Aorta (tissue), 5 donors: ENCODE data around the gene S100A10. TPM values are rescaled to one million over a fixed set of nuclear protein-coding genes. Genes with fewer than 3 reads are reported as not detected.

Experiments
- ATAC-seq: fragments of 200-7000 bp; cut with Tn5 transposase; one replicate; pipeline ENCODE4 v1.9.1; 2022; ENCODE audit warnings: moderate library complexity; ENCODE audit not compliant: low FRiP score
- DNase-seq, 2 donors: peaks; one replicate each; pipeline ENCODE4 v3.0.0-alpha.2; 2020
- H3K27ac ChIP-seq, 2 donors: one replicate each; pipeline ENCODE4 v1.5.1; 2013; ENCODE audit warnings: low read length in 2 of 2, mild to moderate bottlenecking in 2 of 2, moderate library complexity in 2 of 2, control low read depth in 1 of 2, inconsistent platforms in 1 of 2, low read depth in 1 of 2
- H3K27me3 ChIP-seq, 2 donors: one replicate each; pipeline ENCODE4 v1.6.1; 2013; ENCODE audit warnings: control low read depth in 1 of 2, low read length in 1 of 2, mild to moderate bottlenecking in 1 of 2, moderate library complexity in 1 of 2; ENCODE audit not compliant: insufficient read depth in 2 of 2, control insufficient read depth in 1 of 2
- H3K36me3 ChIP-seq, 2 donors: one replicate each; pipeline ENCODE4 v1.6.1; 2013; ENCODE audit warnings: control low read depth in 1 of 2, low read length in 1 of 2, mild to moderate bottlenecking in 1 of 2; ENCODE audit not compliant: insufficient read depth in 2 of 2, control insufficient read depth in 1 of 2
- H3K4me1 ChIP-seq, 2 donors: one replicate each; pipeline ENCODE4 v1.6.1; 2013; ENCODE audit warnings: low read length in 2 of 2, control low read depth in 1 of 2, mild to moderate bottlenecking in 1 of 2, moderate library complexity in 1 of 2; ENCODE audit not compliant: insufficient read depth in 2 of 2, control insufficient read depth in 1 of 2
- H3K4me3 ChIP-seq, 2 donors: one replicate each; pipeline ENCODE4 v1.5.1; 2013; ENCODE audit warnings: low read length in 2 of 2, control low read depth in 1 of 2, mild to moderate bottlenecking in 1 of 2
- H3K9me3 ChIP-seq: one replicate; pipeline ENCODE4 v1.6.1; 2013; ENCODE audit warnings: mild to moderate bottlenecking, low read length; ENCODE audit not compliant: control insufficient read depth
- WGBS, 2 donors: extraction: QIAGEN DNeasy Blood & Tissue Kit; methylation state at CpG; one replicate each; pipeline ENCODE4 v1.1.7; 2013; 5-methylcytosine and 5-hydroxymethylcytosine counted together
- intact Hi-C, 2 donors: fragments of 100-400 bp; cut with DNase I; formaldehyde crosslinking; loops; one replicate each; pipeline versions ENCODE4 v1.14.2 to v1.15.0; 2022
- polyA plus RNA-seq, 2 donors: library from polyadenylated mRNA; stranded (reverse); fragments of 200-250 nt; gene quantifications; one replicate each; pipeline ENCODE4 v1.2.3, GENCODE V29; 2013
- total RNA-seq, 2 donors: library from RNA; stranded (reverse); fragmentation: NEBNext Ultra II Directional; extraction: Animal tissue kit (Norgen Biotek cat#: 25700); gene quantifications; one replicate each; pipeline ENCODE4 v1.2.1, GENCODE V29; 2021
- donor health status: healthy with polysubstance abuse.
- donor health status: Bipolar disorder and iron deficiency.
- donor health status: DM: no; HTN: no; CAD: no.
- donor health status: DM: no; HTN: no; CAD: no.
- donor health status: DM: yes; HTN: yes; CAD: no.

S100A10 gene
- total and polyA plus RNA-seq, 4 donors, result 188 to 417 (median 315) TPM

DNA sequence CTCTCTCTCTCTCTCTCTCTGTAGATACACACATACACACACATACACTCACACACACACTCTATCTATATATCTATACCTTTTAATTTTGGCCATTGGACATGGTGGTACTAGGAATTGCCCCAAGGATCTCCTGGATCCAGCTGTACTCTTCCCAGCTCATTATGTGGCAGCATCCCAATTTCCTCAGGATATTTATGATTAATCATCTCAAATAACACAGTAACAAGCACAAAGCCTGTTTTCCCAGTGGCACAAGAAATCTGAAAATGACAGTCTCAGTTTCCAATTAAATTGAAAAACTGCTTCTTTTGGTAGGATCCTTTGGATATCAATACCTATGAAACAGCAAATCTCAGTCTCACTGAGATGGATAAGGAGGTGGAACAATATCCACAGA lies 27.6 kb downstream of the S100A10 start:
- DNase-seq (no peak), ATAC-seq (no peak)
- no peaks in the 10 kb centered on the region for H3K4me1 ChIP-seq
- H3K27ac ChIP-seq, result no peak overlapping the region
- no peak overlapping the region for H3K4me3 ChIP-seq
- intact Hi-C loops, result loop anchor here in 1 of 2 donors (5.0 kb wide), 1 partner anchor 36 kb away; no protein-coding TSS in a partner anchor
- H3K27me3 ChIP-seq, result no peaks in the 10 kb centered on the region
- no peaks in the 10 kb centered on the region for H3K36me3 ChIP-seq
- H3K9me3 ChIP-seq, result no peaks in the 10 kb centered on the region

DNA sequence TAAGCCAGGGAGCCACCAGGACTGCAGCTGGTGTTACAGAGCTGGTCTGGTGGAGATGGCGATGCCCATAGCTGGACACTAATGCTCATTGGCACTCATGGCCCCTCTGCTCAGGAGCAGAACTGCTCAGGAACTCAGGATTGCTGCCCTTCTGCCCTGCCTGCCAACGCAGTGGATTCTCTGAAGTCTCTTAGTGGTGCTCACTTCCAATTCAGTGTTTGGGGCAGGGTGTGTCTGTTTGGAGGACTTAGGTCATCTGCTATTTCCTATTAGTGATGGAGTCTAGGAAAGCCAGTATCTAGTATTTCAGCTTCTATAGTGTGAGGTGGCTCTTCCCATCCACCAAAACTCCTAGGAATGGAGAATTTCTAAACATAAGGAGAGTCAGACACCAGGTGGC lies 29.1 kb downstream of the S100A10 start:
- no peaks in the 10 kb centered on the region for H3K9me3 ChIP-seq
- no peaks in the 10 kb centered on the region for H3K36me3 ChIP-seq
- no peak overlapping the region for H3K27ac ChIP-seq
- H3K4me3 ChIP-seq, result no peak overlapping the region
- DNase-seq (no peak), ATAC-seq (no peak)
- H3K27me3 ChIP-seq, result no peaks in the 10 kb centered on the region
- 88 to 89% methylated on average over 2 of the region's 2 CpGs for WGBS, 2 donors
- intact Hi-C loops, result no loop called here
- no peaks in the 10 kb centered on the region for H3K4me1 ChIP-seq

DNA sequence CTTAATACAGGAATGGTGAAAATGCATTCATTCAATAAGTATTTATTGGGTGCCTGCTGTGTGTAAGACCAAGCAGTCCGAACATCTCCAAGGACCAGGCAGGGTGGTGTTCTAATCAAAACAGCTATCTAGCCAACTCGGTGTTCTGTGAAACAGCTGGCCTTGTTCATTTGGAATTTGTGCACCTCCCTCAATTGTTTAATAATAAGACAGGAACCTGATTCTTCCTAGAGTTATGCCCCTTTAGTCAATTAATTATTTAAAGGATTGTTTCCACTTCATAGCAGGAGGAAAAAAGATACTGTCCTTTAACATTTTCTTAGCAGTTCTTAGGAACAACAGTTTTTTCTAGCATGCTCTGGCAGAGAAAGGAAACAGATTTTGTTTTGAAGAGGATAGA lies 30.4 kb downstream of the S100A10 start:
- no peak for ATAC-seq
- no peaks in the 10 kb centered on the region for H3K9me3 ChIP-seq
- no peak overlapping the region for H3K27ac ChIP-seq
- no peak overlapping the region for H3K4me3 ChIP-seq
- H3K27me3 ChIP-seq, result no peaks in the 10 kb centered on the region
- intact Hi-C loops, result no loop called here
- DNase-seq, result no peak
- no peaks in the 10 kb centered on the region for H3K4me1 ChIP-seq
- H3K36me3 ChIP-seq, result no peaks in the 10 kb centered on the region
- WGBS, 2 donors, result 65 to 73% methylated on average over 2 of the region's 2 CpGs

DNA sequence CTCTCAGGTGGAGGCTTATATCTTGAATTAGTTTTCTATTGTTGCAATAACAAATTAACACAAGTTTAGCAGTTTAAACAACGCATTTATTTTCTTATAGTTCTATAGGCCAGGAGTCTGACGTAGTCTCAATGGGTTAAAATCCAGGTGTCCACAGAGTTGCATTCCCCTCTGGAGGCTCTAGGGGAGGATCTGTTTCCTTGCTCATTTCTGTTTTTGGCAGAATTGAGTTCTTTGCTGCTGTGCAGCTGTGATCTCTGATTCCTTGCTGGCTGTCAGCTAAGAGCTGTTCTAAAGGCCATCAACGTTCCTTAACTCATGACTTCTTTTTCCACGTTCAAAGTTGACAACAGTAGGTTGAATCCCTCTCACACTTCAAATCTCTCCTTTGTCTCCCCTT lies 31.8 kb downstream of the S100A10 start:
- Histone ChIP-seq H3K36me3 (no peaks in the 10 kb centered on the region), H3K27me3 (no peaks in the 10 kb centered on the region), H3K4me3 (no peak overlapping the region), H3K27ac (no peak overlapping the region), H3K4me1 (no peaks in the 10 kb centered on the region), H3K9me3 (no peaks in the 10 kb centered on the region)
- WGBS, 2 donors, result 72 to 82% methylated on average over 4 of the region's 4 CpGs
- intact Hi-C loops, result no loop called here
- no peak for ATAC-seq
- no peak for DNase-seq

DNA sequence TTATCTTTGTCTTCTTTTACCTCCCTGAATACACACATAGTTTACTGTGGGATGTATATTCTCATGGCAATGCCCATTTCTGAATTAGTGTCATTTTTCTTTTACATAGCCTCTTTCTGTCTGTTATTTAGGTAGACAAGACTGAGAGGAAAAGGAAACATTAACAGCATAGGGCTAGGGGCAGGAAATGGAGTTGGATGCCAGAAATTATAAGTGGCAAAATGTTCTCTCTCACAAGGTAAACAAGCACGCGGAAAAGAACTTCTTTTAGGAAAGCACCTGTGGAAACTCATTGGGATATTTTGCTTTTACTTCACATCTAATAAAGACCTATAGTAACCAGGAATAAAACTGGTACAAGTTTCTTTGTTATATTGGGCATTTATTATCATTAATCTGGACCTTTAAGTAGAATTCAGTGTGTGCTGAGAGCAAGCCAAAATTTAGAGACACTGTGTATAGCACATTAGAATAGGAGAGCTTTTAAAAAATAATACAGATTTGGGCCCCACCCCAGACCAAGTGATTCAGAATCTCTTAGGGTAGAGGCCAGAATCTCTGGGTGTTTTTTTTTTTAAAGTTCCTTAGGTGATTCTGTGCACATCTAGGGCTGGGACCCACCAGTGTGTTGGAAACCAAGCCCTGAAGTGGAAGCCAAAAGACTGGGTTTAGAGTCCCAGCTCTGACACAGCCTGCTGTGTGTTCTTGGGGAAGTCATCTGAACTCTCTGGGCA lies 32.7 kb downstream of the S100A10 start:
- no peaks in the 10 kb centered on the region for H3K36me3 ChIP-seq
- DNase-seq, result no peak
- H3K4me3 ChIP-seq, result no peak overlapping the region
- H3K27me3 ChIP-seq, result no peaks in the 10 kb centered on the region
- H3K27ac ChIP-seq, result no peak overlapping the region
- no peaks in the 10 kb centered on the region for H3K4me1 ChIP-seq
- H3K9me3 ChIP-seq, result no peaks in the 10 kb centered on the region
- no peak for ATAC-seq
- WGBS, 2 donors, result 61 to 70% methylated on average over 2 of the region's 2 CpGs
- intact Hi-C loops, result no loop called here

DNA sequence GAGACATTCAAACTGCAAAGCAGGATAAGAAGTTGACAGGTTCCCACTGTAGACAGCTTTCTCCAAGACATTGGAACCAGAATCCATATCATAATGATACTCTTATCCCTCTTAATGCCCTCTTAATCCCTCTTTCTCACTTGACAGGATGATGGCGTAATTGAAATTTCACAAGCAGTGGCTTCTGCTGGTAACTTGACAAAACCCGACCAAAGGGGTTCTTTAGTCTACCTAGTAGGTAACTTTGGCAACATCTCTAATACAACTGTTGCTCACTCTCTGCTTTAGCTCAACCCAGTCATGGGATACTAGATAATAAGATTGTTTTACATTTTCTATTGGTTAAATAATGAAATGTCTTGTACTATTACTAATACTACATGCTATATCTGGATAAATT lies 34.7 kb downstream of the S100A10 start:
- Histone ChIP-seq H3K27ac (no peak overlapping the region), H3K4me1 (no peaks in the 10 kb centered on the region), H3K4me3 (no peak overlapping the region), H3K27me3 (no peaks in the 10 kb centered on the region), H3K36me3 (no peaks in the 10 kb centered on the region), H3K9me3 (no peaks in the 10 kb centered on the region)
- ATAC-seq (no peak), DNase-seq (no peak)
- intact Hi-C loops, result no loop called here
- WGBS, 2 donors, result 91 to 95% methylated on average over 2 of the region's 2 CpGs

DNA sequence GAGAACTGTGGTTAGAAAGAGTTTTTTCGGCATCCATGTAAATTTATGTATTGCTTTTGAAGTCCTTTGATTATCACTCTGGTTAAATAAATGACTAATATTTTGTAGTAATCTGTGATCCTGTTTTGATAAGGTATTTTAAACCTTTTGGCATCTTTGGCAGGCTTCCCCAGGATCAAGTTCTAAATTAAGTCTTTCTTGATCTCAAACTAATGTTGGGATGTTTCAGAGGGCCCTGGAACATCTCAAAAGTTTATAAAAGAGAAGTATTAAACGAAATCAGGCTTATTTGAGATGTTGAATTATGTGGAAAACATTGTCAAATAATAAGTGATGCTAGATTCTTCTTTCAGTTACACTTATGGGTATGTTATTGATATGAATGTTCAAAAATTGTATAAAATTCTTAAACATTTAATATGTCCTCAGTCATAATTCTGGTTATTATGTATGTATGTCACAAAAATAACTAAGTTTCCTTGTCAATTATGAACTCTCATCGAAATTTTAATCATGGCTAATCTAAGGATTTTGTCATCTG lies 36.6 kb downstream of the S100A10 start:
- H3K27me3 ChIP-seq, result no peaks in the 10 kb centered on the region
- H3K4me3 ChIP-seq, result no peak overlapping the region
- DNase-seq (no peak), ATAC-seq (no peak)
- intact Hi-C loops, result no loop called here
- H3K36me3 ChIP-seq, result no peaks in the 10 kb centered on the region
- 91 to 94% methylated on average over 3 of the region's 3 CpGs for WGBS, 2 donors
- no peaks in the 10 kb centered on the region for H3K4me1 ChIP-seq
- H3K9me3 ChIP-seq, result no peaks in the 10 kb centered on the region
- H3K27ac ChIP-seq, result no peak overlapping the region

DNA sequence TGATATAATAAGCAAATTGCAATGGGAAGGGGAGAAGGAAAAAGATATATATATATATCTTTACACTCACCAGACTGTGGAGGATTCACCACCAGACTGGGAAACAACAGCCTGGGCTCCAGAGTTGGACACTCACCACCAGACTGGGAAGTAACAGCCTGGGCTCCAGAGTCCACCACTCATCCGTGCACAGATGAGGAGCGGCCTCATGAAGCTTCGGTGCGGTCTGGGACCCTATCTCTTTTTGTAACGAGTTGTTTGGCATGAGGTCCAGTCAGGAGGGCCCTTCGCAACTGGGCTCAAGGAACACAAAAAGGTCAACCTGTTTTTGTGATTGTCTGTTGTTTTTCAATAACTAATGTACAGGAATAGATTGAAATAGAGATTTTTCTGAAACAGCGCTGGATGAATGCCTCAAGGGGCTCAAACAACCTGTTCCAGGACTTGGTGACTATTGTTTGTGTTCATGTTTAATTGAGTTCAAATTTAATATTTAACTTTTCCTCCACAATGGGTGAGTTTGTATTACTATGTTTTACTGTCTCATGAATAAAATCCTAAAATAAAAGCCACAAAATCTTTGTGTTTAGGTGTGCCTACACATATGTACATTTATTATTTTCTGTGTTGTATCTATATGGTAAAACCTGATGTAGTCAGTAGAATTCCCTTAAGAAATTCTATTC lies 40.1 kb downstream of the S100A10 start:
- H3K27ac ChIP-seq, result no peak overlapping the region
- no peaks in the 10 kb centered on the region for H3K4me1 ChIP-seq
- H3K4me3 ChIP-seq, result no peak overlapping the region
- H3K9me3 ChIP-seq, result no peaks in the 10 kb centered on the region
- no peak for DNase-seq
- no peaks in the 10 kb centered on the region for H3K27me3 ChIP-seq
- ATAC-seq, result no peak
- intact Hi-C loops, result no loop called here
- WGBS, 2 donors, result 87 to 92% methylated on average over 7 of the region's 7 CpGs
- H3K36me3 ChIP-seq, result no peaks in the 10 kb centered on the region

DNA sequence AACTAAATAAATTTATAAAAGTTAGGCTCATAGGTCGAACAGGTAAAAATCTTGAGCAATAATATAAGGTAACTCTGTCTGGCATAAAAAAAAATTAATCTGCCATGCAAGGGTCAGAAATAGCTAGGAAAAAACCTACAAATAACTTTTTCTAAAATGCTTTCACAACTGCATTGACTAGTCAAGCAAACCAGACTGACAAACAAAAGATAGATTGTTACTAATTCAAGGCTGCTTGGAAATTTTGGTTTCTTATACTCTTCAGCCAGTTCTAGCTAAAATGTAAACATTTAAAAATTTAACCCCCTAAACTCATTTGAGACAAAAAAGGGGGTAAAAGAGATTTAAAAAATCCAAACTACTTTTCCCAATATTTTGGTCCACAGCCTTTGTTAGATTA lies 40.8 kb downstream of the S100A10 start:
- H3K9me3 ChIP-seq, result no peaks in the 10 kb centered on the region
- no peaks in the 10 kb centered on the region for H3K27me3 ChIP-seq
- H3K4me1 ChIP-seq, result no peaks in the 10 kb centered on the region
- ATAC-seq (no peak), DNase-seq (no peak)
- H3K27ac ChIP-seq, result no peak overlapping the region
- 79 to 83% methylated on average over 1 of the region's 1 CpG for WGBS, 2 donors
- intact Hi-C loops, result no loop called here
- no peaks in the 10 kb centered on the region for H3K36me3 ChIP-seq
- no peak overlapping the region for H3K4me3 ChIP-seq
